ENCODE data around the gene ARHGAP42.
A peak's percentile ranks its signal among the peaks of the same experiment; 100 is the strongest.

The ARHGAP42 gene

GRCh38 chr11:100806296-100806695, 119.2 kb downstream of the ARHGAP42 start:
- H3K4me3 ChIP-seq = no peak overlapping the region
- TF ChIP-seq CTCF (IDR thresholded peaks at IDR 0.05) = no peak
- no peak overlapping the region for H3K27ac ChIP-seq
- no peak for DNase-seq (ENCODE audit: low spot score)

- H3K4me3 ChIP-seq = no peak overlapping the region
- TF ChIP-seq CTCF (IDR thresholded peaks at IDR 0.05) = no peak
- no peak for DNase-seq (ENCODE audit: low spot score)
- H3K27ac ChIP-seq = peak overlapping the region in 1 of 2 donors; percentile 10
These were observed 121.9 kb downstream of the ARHGAP42 start for GRCh38 chr11:100808904-100809491.

- Histone ChIP-seq H3K4me3 (no peak overlapping the region), H3K27ac (no peak overlapping the region)
- TF ChIP-seq CTCF (IDR thresholded peaks at IDR 0.05) = no peak
- DNase-seq (ENCODE audit: low spot score) = no peak
These were observed 123.1 kb downstream of the ARHGAP42 start for GRCh38 chr11:100810146-100810545.

GRCh38 chr11:100810666-100811065, 123.6 kb downstream of the ARHGAP42 start:
- TF ChIP-seq CTCF (IDR thresholded peaks at IDR 0.05) = no peak
- no peak overlapping the region for H3K4me3 ChIP-seq
- H3K27ac ChIP-seq = no peak overlapping the region
- DNase-seq (ENCODE audit: low spot score) = no peak

- no peak for DNase-seq (ENCODE audit: low spot score)
- no peak overlapping the region for H3K4me3 ChIP-seq
- no peak for TF ChIP-seq CTCF (IDR thresholded peaks at IDR 0.05)
- no peak overlapping the region for H3K27ac ChIP-seq
These were observed 125.4 kb downstream of the ARHGAP42 start for GRCh38 chr11:100812517-100812916.

- no peak overlapping the region for H3K27ac ChIP-seq
- no peak for DNase-seq (ENCODE audit: low spot score)
- TF ChIP-seq CTCF (IDR thresholded peaks at IDR 0.05) = no peak
- H3K4me3 ChIP-seq = no peak overlapping the region
These were observed 128.8 kb downstream of the ARHGAP42 start for GRCh38 chr11:100815787-100816330.

- TF ChIP-seq CTCF (IDR thresholded peaks at IDR 0.05) = no peak
- H3K27ac ChIP-seq = no peak overlapping the region
- no peak for DNase-seq (ENCODE audit: low spot score)
- H3K4me3 ChIP-seq = no peak overlapping the region
These were observed 129.7 kb downstream of the ARHGAP42 start for GRCh38 chr11:100816823-100817222.
